ENCODE data around the gene PCDHGA6. TPM values are rescaled to one million over a fixed set of nuclear protein-coding genes. Genes with fewer than 3 reads are reported as not detected.

PCDHGA6 gene
- total and polyA plus RNA-seq, 9 of the 15 experiments (the other 6 are each of a cell fraction or from before 2014, with no cell fraction given), result 0.01 to 0.18 (median 0.09) TPM; not detected in 1

GRCh38 chr5:141392429-141393198 is 18.9 kb downstream of the PCDHGA6 start, which contains the start of gene PCDHGA8 (continued):
- TF ChIP-seq CTCF (IDR thresholded peaks at IDR 0.05 in 2 of 3, conservative IDR thresholded peaks at IDR 0.05 in 1 of 3; ENCODE audit: insufficient read depth in 2 of 3, low read depth in 1 of 3, low read length in 3 of 3), result peak; percentile 43 to 51 (median 50); a peak in 5 of 6 replicates
- peak in 1 of 2 experiments; percentile 78 for TF ChIP-seq E2F6 (IDR thresholded peaks at IDR 0.05; ENCODE audit: borderline replicate concordance in 1 of 2, extremely low read depth in 1 of 2, insufficient read depth in 1 of 2, insufficient read length in 1 of 2, low read depth in 1 of 2, low read length in 1 of 2, poor library complexity in 1 of 2, severe bottlenecking in 1 of 2)
- TF ChIP-seq CBX3 (IDR thresholded peaks at IDR 0.05; ENCODE audit: borderline replicate concordance in 1 of 2, low read length in 2 of 2), result peak in 1 of 2 experiments; percentile 68; a peak in 1 of 3 replicates

GRCh38 chr5:141393267-141393666 is 19.6 kb downstream of the PCDHGA6 start:
- peaks cover 0 to 13% of the 10 kb centered on the region in 2 experiments; a peak in 1 of 5 replicates for H3K4me1 ChIP-seq (replicated peaks in 1 of 2; ENCODE audit: control insufficient read depth in 2 of 2, insufficient read depth in 2 of 2, low read length in 2 of 2)
- no peak overlapping the region for H2AFZ ChIP-seq (ENCODE audit: low read depth, low read length)
- DNase-seq (ENCODE audit: extremely low read depth in 1 of 4, low spot score in 3 of 4) (no peak), FAIRE-seq (no peak), ATAC-seq (no peak)
- no peak overlapping the region; the same call in 1 of the 2 replicates for H3K4me2 ChIP-seq (ENCODE audit: insufficient read depth, low read length)
- ChIA-PET CTCF (ENCODE audit: low intra/inter-chr PET ratio) (no interaction called here), POLR2A (no interaction called here)
- H3K27me3 ChIP-seq (ENCODE audit: control insufficient read depth in 2 of 2, insufficient read depth in 2 of 2, low read length in 2 of 2), result peaks cover 0 to 29% of the 10 kb centered on the region in 2 experiments; a peak in 3 of 5 replicates
- 18% methylated on average over 21 of the region's 21 CpGs for WGBS (ENCODE audit: insufficient coverage, low coverage, missing lambda C conversion rate)
- H3K4me3 ChIP-seq, result no peak overlapping the region
- intact Hi-C loops (cut with micrococcal nuclease) (no loop called here), in situ Hi-C loops (cut with MboI) (no loop called here)
- H3K27ac ChIP-seq (ENCODE audit: extremely low read depth, low read depth, low read length), result no peak overlapping the region
- H3K9ac ChIP-seq (ENCODE audit: insufficient read depth in 1 of 2, low read depth in 2 of 2, low read length in 2 of 2), result no peak overlapping the region
- no peaks in the 10 kb centered on the region for H3K36me3 ChIP-seq (ENCODE audit: control insufficient read depth, insufficient read depth, low read length)
- no peaks in the 10 kb centered on the region for H3K9me3 ChIP-seq (replicated peaks; ENCODE audit: control insufficient read depth, insufficient read depth, low read depth, low read length)
- no peaks in the 10 kb centered on the region for H3K9me1 ChIP-seq (ENCODE audit: control insufficient read depth, insufficient read depth, low read length)
- no peaks in the 10 kb centered on the region for H4K20me1 ChIP-seq (replicated peaks; ENCODE audit: control insufficient read depth, insufficient read depth, low read length)
- no TSS peak for BruUV-seq (replicated peaks)
- no peaks in the 10 kb centered on the region for H3K79me2 ChIP-seq (ENCODE audit: control insufficient read depth, insufficient read depth, low read length)
- TF ChIP-seq MYC (IDR thresholded peaks at IDR 0.05; ENCODE audit: low read depth, low read length) (no peak), MYC (CRISPR knock-in tag; IDR thresholded peaks at IDR 0.05; ENCODE audit: borderline replicate concordance, low read depth) (no peak), E2F6 (IDR thresholded peaks at IDR 0.05; ENCODE audit: borderline replicate concordance in 1 of 2, extremely low read depth in 1 of 2, insufficient read depth in 1 of 2, insufficient read length in 1 of 2, low read depth in 1 of 2, low read length in 1 of 2, poor library complexity in 1 of 2, severe bottlenecking in 1 of 2) (peak; percentile 22 to 68)
